NCI-H1105 (cell line): ENCODE results near the gene TNS3.

ENCODE experiments used
- DNase-seq: peaks from one replicate; lab custom pipeline; 2025; lab: John Stamatoyannopoulos, UW

The TNS3 gene

DNA sequence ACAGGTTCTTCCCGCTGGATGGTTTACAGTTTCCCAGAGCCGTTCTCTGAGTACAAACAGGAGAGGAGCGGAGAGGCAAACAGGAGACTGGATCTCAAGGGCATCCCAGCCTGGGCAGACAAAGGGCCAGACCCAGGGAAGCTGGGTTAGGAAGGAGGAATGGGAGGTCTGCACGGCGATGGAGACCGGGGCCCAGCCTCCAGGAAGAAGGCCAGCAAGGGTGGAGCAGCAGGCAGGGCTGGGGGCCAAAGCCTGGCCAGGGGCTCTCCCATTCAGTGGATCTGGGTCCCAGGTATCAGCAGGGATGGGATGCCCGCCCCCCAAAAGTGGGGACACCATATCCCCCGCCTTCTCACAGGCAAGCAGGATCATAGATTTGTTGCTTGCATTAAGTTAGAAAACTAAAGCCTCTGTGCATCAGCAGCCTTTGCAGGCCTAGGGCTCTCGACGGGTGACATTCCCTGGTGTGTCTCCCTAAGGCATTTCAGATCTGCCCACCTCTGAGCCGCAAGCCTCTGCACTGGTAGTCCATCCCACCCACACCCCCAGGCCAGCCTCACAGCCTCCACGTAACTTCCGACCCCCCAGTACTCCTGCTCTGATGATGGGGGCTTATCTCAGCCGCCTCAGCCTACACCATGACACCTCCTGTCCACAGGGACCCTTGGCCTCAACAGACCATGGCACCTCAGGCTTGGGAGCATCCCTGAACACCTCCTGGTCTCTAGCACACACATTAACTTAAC lies 59.9 kb downstream of the TNS3 start:
- DNase-seq: no peak

- no peak for DNase-seq
Measured at GRCh38 chr7:47521011-47521795, 60.7 kb downstream of the TNS3 start.

GRCh38 chr7:47520406-47520805 lies 61.5 kb downstream of the TNS3 start:
- no peak for DNase-seq

- DNase-seq: no peak
Measured at GRCh38 chr7:47518827-47519226, 63.1 kb downstream of the TNS3 start.

DNA sequence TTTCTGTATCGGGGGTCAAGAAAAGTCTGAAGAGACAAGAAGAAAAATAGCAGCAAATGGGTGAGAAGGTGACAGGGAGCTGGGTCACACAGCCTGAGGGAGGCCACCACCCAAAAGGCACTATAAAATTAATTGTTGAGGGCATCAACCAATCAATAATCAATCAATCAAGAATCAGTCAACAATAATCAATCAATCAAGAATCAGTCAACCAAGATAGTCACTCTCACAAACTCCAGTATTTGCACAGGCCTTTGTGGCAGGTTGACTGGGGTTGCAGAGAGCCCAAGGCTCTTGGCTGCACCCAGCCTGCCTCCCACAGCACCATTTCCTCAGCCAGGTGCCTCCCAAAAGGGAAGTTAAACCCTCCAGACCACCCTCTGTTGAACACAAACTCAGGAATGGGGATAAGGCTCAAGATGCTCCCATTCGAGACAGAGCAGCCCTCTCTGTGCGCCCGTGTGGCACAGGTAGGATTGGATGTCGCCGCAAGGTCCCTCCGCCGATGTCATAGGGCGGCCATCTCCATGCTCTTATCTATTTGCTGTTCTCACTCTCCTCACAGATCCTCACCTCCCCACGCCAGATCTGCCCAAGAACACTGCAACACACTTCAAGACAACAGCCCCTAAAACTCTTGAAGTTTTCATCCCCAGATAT lies 64.0 kb downstream of the TNS3 start:
- DNase-seq: no peak

- no peak for DNase-seq
Measured at GRCh38 chr7:47516985-47517600, 64.8 kb downstream of the TNS3 start.

DNA sequence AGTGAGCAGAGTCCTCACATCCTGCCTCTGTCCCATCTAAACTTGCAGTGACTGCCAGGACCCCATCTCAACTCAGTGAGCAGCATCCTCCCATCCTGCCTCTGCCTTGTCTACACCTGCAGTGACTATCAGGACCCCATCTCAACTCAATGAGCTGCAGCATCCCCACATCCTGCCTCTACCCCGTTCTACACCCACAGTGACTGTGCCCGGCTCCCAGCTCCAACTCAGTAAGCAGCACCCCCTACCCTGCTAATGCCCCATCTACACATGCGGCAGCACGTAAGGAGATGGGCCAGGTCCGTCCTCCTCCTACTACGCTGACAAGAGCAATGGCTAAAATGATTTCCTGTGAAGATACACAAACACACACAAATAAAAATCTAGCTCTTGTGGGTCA lies 65.5 kb downstream of the TNS3 start:
- no peak for DNase-seq

DNA sequence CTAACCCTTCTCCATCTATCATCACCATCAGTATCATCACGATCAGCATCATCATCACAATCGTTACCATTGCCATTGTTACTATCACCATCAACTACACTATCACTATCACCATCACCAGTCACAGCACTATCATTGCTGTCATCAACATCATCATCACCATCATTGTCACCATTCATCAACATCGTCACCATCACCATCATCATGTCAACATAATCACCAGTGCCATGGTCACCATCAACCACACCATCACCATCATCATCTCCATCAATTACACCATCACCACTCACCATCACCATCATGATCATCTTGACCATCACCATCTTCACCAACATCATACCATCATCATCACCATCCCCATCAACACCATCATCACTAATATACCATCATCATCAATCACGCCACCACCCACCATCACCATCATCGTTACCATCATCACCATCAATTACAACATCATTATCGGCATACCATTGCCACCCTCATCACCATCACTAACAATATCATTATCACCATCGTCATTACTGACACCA lies 66.5 kb downstream of the TNS3 start:
- DNase-seq: no peak

DNA sequence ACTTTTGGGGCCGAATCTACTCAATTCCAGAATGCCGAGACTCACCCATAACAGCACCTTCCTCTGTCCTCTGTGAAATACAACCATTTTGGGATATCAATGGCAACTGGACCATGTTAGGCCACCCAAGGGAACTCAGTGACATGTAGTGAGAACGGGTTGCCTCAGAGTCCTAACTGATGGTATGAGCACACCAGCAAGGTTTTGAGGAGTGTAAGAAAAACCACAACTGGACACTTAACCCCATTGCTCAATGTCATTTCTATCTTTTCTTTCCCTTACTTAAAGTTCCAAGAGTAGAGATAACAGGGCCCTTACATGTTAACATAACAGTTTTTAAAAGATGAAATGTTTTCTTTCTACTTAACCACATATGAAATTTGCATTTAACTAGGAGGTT lies 67.1 kb downstream of the TNS3 start:
- DNase-seq: no peak

GRCh38 chr7:47514367-47514766 lies 67.5 kb downstream of the TNS3 start:
- no peak for DNase-seq

- DNase-seq: no peak
Measured at GRCh38 chr7:47513741-47514241, 68.1 kb downstream of the TNS3 start.

DNA sequence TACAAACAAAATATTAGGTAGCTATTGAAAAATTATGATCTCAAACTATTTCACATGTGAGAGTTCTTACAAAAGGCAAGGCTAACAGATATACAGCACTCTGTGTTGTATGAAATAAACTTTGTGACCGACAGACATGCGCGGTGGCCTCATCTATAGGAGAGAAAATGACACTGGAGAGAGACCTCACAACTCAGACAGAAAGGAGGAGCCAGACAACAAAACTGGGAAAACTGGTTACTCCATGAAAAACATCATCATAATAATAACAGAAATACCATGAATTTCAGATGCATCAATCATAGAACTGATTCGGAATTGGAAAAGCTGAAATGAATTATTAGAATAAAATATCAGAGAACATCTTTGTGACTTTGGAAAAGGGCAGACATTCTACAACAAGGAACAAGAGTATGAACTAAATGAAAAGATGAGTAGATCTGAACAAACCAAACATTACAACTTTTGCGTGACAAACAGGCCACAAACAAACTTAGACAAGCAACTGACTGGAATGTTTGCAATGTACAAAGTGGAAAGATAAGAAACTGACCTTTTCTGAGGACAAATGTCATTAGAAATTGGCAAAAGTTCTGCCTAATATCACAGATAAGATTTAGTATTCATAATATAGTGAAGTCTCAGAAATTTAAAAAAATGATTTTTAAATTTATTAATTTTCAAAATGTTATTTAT lies 69.3 kb downstream of the TNS3 start:
- DNase-seq: no peak

- DNase-seq: no peak
Measured at GRCh38 chr7:47511699-47512370, 70.1 kb downstream of the TNS3 start.

- no peak for DNase-seq
Measured at GRCh38 chr7:47510786-47511185, 71.1 kb downstream of the TNS3 start.

DNA sequence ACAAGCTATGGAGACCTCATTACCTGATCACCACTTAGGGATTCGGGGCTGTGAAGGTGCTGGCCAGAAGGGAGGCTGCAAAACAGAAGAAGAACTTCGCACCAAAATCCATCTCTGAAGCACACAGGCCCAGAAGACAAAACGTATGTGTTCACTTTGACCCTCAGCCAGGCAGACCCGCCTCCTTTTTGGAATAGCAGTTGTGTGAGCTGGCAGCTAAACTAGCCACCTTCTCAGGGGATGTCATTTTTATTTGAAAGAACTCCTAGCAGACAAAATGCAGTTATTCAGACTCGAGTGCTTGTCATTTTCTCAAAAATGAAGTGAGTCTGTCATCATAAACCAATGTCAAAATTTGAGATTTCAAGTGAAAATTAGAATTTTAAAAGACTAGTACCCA lies 71.7 kb downstream of the TNS3 start:
- DNase-seq: no peak

DNA sequence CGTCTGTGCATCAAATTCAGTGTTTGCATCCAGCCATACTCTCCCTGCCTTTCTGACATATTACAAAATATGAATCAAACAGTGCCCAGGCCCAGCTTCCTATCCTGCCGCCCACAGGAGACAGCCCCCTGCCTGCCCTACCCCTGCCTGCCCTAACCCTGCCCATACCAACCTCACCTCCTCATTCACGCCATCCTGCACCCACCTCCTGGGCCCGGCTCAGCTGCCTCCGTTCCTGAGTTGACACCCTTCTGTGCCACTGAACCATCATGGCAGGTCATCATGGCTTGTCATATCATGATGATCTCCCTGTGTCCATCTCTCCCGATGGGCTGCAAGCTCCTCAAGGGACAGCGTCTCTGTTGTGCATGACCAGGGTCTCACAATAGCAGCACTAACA lies 72.3 kb downstream of the TNS3 start:
- DNase-seq: no peak

GRCh38 chr7:47508389-47509380 lies 73.2 kb downstream of the TNS3 start:
- no peak for DNase-seq

- DNase-seq: no peak
Measured at GRCh38 chr7:47507522-47507921, 74.4 kb downstream of the TNS3 start.
